Calu3 (cell line): ENCODE measurements around the gene ADRB2. TPM values are rescaled to one million over a fixed set of nuclear protein-coding genes. Genes with fewer than 3 reads are reported as not detected.

Source experiments
- BruUV-seq: library from RNA; stranded (reverse); fragments of 400-500 nt; replicated peaks from 2 replicates; lab custom pipeline; 2021; lab: Mats Ljungman, UMichigan
- CTCF ChIA-PET: fragments of 300-600 bp; sonication (Branson Sonifier 250); formaldehyde crosslinking; loops from one replicate; lab custom pipeline; 2022; ENCODE audit warnings: antibody characterized with exemption; lab: Charles Lee
- DNase-seq: peaks from one replicate; pipeline ENCODE4 v3.0.0; 2022
- H3K27ac Mint-ChIP-seq: one replicate; pipeline ENCODE4 v1.8.0; 2022; ENCODE audit warnings: mixed read lengths; ENCODE audit not compliant: unreplicated experiment
- H3K27me3 Mint-ChIP-seq: one replicate; pipeline ENCODE4 v1.8.0; 2022; ENCODE audit warnings: mixed read lengths; ENCODE audit not compliant: unreplicated experiment
- H3K36me3 Mint-ChIP-seq: one replicate; pipeline ENCODE4 v1.8.0; 2022; ENCODE audit warnings: mild to moderate bottlenecking, moderate library complexity, mixed read lengths; ENCODE audit not compliant: insufficient read depth, unreplicated experiment
- H3K4me1 Mint-ChIP-seq: one replicate; pipeline ENCODE4 v1.8.0; 2022; ENCODE audit warnings: mild to moderate bottlenecking, low read depth, mixed read lengths; ENCODE audit not compliant: unreplicated experiment
- H3K4me3 Mint-ChIP-seq: one replicate; pipeline ENCODE4 v1.8.0; 2022; ENCODE audit warnings: mild to moderate bottlenecking, low read depth, moderate library complexity, mixed read lengths; ENCODE audit not compliant: unreplicated experiment
- H3K9me3 Mint-ChIP-seq: one replicate; pipeline ENCODE4 v1.8.0; 2022; ENCODE audit warnings: low read depth, mixed read lengths; ENCODE audit not compliant: unreplicated experiment
- intact Hi-C: fragments of 100-400 bp; cut with micrococcal nuclease; formaldehyde crosslinking; loops from one replicate; pipeline ENCODE4 v1.10.0; 2022; ENCODE audit not compliant: unreplicated experiment
- total RNA-seq: library from RNA; stranded (reverse); gene quantifications from 2 replicates; pipeline ENCODE4 v1.2.3, GENCODE V29; 2022
- TF ChIP-seq, protein P1 (sequence below): fragments of 200-600 bp; IDR thresholded peaks from one replicate; pipeline ENCODE4 v1.8.0; 2022; ENCODE audit warnings: antibody characterized with exemption; ENCODE audit not compliant: unreplicated experiment

Gene ADRB2
- total RNA-seq, 1 experiment from 2014 or later = 16.9 TPM

- Mint-ChIP-seq H3K27ac (no peak overlapping the region), H3K4me1 (peaks cover 64% of the 10 kb centered on the region), H3K4me3 (no peak overlapping the region), H3K27me3 (no peaks in the 10 kb centered on the region), H3K36me3 (peaks cover 44% of the 10 kb centered on the region), H3K9me3 (no peaks in the 10 kb centered on the region)
- BruUV-seq = no TSS peak
- CTCF ChIA-PET = no interaction called here
- TF ChIP-seq, protein P1, sequence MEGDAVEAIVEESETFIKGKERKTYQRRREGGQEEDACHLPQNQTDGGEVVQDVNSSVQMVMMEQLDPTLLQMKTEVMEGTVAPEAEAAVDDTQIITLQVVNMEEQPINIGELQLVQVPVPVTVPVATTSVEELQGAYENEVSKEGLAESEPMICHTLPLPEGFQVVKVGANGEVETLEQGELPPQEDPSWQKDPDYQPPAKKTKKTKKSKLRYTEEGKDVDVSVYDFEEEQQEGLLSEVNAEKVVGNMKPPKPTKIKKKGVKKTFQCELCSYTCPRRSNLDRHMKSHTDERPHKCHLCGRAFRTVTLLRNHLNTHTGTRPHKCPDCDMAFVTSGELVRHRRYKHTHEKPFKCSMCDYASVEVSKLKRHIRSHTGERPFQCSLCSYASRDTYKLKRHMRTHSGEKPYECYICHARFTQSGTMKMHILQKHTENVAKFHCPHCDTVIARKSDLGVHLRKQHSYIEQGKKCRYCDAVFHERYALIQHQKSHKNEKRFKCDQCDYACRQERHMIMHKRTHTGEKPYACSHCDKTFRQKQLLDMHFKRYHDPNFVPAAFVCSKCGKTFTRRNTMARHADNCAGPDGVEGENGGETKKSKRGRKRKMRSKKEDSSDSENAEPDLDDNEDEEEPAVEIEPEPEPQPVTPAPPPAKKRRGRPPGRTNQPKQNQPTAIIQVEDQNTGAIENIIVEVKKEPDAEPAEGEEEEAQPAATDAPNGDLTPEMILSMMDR = no peak
- DNase-seq = no peak
- intact Hi-C loops = no loop called here
Measured at GRCh38 chr5:148833925-148834324, 7.5 kb downstream of the ADRB2 start.

GRCh38 chr5:148834689-148835088 lies 8.3 kb downstream of the ADRB2 start:
- CTCF ChIA-PET = no interaction called here
- DNase-seq = no peak
- peaks cover 36% of the 10 kb centered on the region for H3K36me3 Mint-ChIP-seq
- TF ChIP-seq, protein P1 = no peak
- H3K27ac Mint-ChIP-seq = no peak overlapping the region
- no TSS peak for BruUV-seq
- H3K27me3 Mint-ChIP-seq = no peaks in the 10 kb centered on the region
- H3K4me1 Mint-ChIP-seq = peaks cover 64% of the 10 kb centered on the region
- intact Hi-C loops = no loop called here
- H3K9me3 Mint-ChIP-seq = no peaks in the 10 kb centered on the region
- H3K4me3 Mint-ChIP-seq = no peak overlapping the region

- no peaks in the 10 kb centered on the region for H3K27me3 Mint-ChIP-seq
- H3K36me3 Mint-ChIP-seq = peaks cover 17% of the 10 kb centered on the region
- peaks cover 58% of the 10 kb centered on the region for H3K4me1 Mint-ChIP-seq
- no peak overlapping the region for H3K4me3 Mint-ChIP-seq
- H3K27ac Mint-ChIP-seq = no peak overlapping the region
- no peaks in the 10 kb centered on the region for H3K9me3 Mint-ChIP-seq
- DNase-seq = no peak
- CTCF ChIA-PET = no interaction called here
- intact Hi-C loops = no loop called here
- BruUV-seq = no TSS peak
- TF ChIP-seq, protein P1 = no peak
Measured at GRCh38 chr5:148836272-148837250, 10.2 kb downstream of the ADRB2 start.

DNA sequence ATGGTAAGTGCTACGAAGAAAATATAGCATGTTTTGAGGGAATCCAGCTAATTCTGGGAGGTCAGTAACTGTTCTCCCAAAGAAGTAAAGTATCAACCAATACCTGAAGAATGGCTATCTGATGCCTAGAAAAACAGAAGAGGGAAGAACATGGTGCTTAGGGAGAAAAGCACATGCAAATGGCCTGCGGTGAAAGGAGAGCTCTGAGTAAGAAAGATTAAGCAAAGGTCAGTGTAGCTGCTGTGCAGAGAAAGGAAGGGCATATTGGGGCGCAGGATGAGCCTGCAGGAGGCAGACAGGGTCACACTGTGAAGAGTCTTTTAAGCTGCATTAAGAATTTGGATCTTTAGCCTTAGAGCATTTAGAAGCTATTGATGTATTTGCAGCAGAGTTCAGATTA lies 11.0 kb downstream of the ADRB2 start:
- TF ChIP-seq, protein P1 = no peak
- no peaks in the 10 kb centered on the region for H3K9me3 Mint-ChIP-seq
- intact Hi-C loops = no loop called here
- H3K27me3 Mint-ChIP-seq = no peaks in the 10 kb centered on the region
- no peak overlapping the region for H3K4me3 Mint-ChIP-seq
- H3K4me1 Mint-ChIP-seq = peaks cover 58% of the 10 kb centered on the region
- CTCF ChIA-PET = interaction anchor here (0.8 kb wide), 1 partner anchor 16 kb away, joined by 4 read pairs; no protein-coding TSS in a partner anchor
- BruUV-seq = no TSS peak
- no peak for DNase-seq
- no peak overlapping the region for H3K27ac Mint-ChIP-seq
- peaks cover 9% of the 10 kb centered on the region for H3K36me3 Mint-ChIP-seq
